NCI-H1105 (cell line): ENCODE results near the gene CYP21A2.
A peak's percentile ranks its signal among the peaks of the same experiment; 100 is the strongest.
"Not testable (repeated sequence)": the region's sequence is repeated elsewhere in the genome, so short reads cannot be mapped to it uniquely, and the experiment has no call there.

Experiments
- DNase-seq: peaks from one replicate; lab custom pipeline; 2025; lab: John Stamatoyannopoulos, UW

Gene CYP21A2

GRCh38 chr6:32035283-32036013, 2.8 kb upstream of the CYP21A2 start:
- not testable (repeated sequence) for DNase-seq

- DNase-seq: not testable (repeated sequence)
Observed at GRCh38 chr6:32037136-32037535, 1.1 kb upstream of the CYP21A2 start.

- DNase-seq: not testable (repeated sequence)
Observed at GRCh38 chr6:32038878-32039277, 663 bp downstream of the CYP21A2 start.

GRCh38 chr6:32039321-32040274, 1.4 kb downstream of the CYP21A2 start:
- DNase-seq: not testable (repeated sequence)

- DNase-seq: not testable (repeated sequence)
Observed at GRCh38 chr6:32040299-32041049, 2.3 kb downstream of the CYP21A2 start.

GRCh38 chr6:32041050-32041321, 2.8 kb downstream of the CYP21A2 start:
- DNase-seq: not testable (repeated sequence)

GRCh38 chr6:32041385-32041784, 3.2 kb downstream of the CYP21A2 start:
- not testable (repeated sequence) for DNase-seq

GRCh38 chr6:32042276-32042675, 4.1 kb downstream of the CYP21A2 start:
- DNase-seq: not testable (repeated sequence)

- DNase-seq: not testable (repeated sequence)
Observed at GRCh38 chr6:32043589-32044380, 5.6 kb downstream of the CYP21A2 start.

GRCh38 chr6:32044916-32045315, 6.7 kb downstream of the CYP21A2 start:
- not testable (repeated sequence) for DNase-seq

- DNase-seq: no peak
Observed at GRCh38 chr6:32045811-32046449, 7.7 kb downstream of the CYP21A2 start.

GRCh38 chr6:32046450-32047083, 8.4 kb downstream of the CYP21A2 start:
- no peak for DNase-seq

- no peak for DNase-seq
Observed at GRCh38 chr6:32047084-32047478, 8.9 kb downstream of the CYP21A2 start.

GRCh38 chr6:32047539-32047854, 9.3 kb downstream of the CYP21A2 start:
- DNase-seq: no peak

- peak; percentile 29 for DNase-seq
Observed at GRCh38 chr6:32047855-32048766, 9.9 kb downstream of the CYP21A2 start.

GRCh38 chr6:32049149-32049548, 10.9 kb downstream of the CYP21A2 start:
- not testable (repeated sequence) for DNase-seq

GRCh38 chr6:32049736-32050135, 11.5 kb downstream of the CYP21A2 start:
- DNase-seq: not testable (repeated sequence)

- no peak for DNase-seq
Observed at GRCh38 chr6:32050562-32050961, 12.3 kb downstream of the CYP21A2 start.

GRCh38 chr6:32052626-32053025, 14.4 kb downstream of the CYP21A2 start:
- DNase-seq: not testable (repeated sequence)

GRCh38 chr6:32053314-32053713, 15.1 kb downstream of the CYP21A2 start:
- DNase-seq: not testable (repeated sequence)
